HL-60 (cell line): ENCODE measurements around the gene ARFGAP3.

Experiments
- CTCF ChIP-seq: IDR thresholded peaks from one replicate; pipeline ENCODE4 v1.5.1; 2011; ENCODE audit warnings: low read length, control low read depth, inconsistent platforms; ENCODE audit not compliant: insufficient read depth
- POLR2AphosphoS5 ChIP-seq: IDR thresholded peaks from 2 replicates; pipeline ENCODE4 v1.6.1; 2012; ENCODE audit warnings: low read depth
- REST ChIP-seq: IDR thresholded peaks from 2 replicates; pipeline ENCODE4 v1.6.1; 2012; ENCODE audit warnings: low read depth; ENCODE audit not compliant: insufficient replicate concordance

- TF ChIP-seq CTCF (no peak), POLR2AphosphoS5 (no peak), REST (no peak)
Measured at GRCh38 chr22:42792909-42793847, 63.9 kb downstream of the ARFGAP3 start.
